Fibroblast of lung (primary cell): Measurements from ENCODE around the gene B3GAT3.
"Not testable (repeated sequence)": the region's sequence is repeated elsewhere in the genome, so short reads cannot be mapped to it uniquely, and the experiment has no call there.

Source experiments
- EZH2 ChIP-seq: IDR thresholded peaks from 2 replicates; pipeline ENCODE4 v1.5.1; 2012; ENCODE audit warnings: low read length, control low read depth, mild to moderate bottlenecking; ENCODE audit errors: missing control alignments
- TF ChIP-seq, protein P1 (sequence below), 2 donors: IDR thresholded peaks in 1 of 2; conservative IDR thresholded peaks in 1 of 2; 1 replicate in 1 of 2; 2 replicates in 1 of 2; pipeline ENCODE4 v1.5.1; 2011 to 2012; ENCODE audit warnings: low read length in 2 of 2, control low read depth in 1 of 2, inconsistent platforms in 1 of 2, low read depth in 1 of 2, mild to moderate bottlenecking in 1 of 2

DNA sequence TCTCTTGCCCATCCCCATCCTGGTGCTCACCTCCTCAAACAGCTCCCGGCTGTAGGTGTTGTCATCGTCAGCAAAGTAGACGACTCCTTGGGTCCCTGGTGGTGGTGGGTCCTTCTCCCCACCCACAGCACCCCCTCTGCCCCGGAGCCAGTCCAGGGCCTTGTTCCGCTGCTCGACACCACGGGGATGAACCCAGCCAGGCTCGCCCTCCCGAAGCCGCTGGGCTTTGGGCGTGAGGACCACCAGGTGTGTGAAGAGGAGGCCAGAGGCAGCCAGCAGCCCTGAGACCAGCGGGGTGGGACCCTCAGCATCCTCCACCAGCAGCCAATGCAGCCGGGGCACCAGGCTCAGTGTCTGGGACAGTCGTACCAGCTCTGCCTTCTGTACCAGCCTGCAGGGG, 4.8 kb downstream of the B3GAT3 start:
- TF ChIP-seq, protein P1, sequence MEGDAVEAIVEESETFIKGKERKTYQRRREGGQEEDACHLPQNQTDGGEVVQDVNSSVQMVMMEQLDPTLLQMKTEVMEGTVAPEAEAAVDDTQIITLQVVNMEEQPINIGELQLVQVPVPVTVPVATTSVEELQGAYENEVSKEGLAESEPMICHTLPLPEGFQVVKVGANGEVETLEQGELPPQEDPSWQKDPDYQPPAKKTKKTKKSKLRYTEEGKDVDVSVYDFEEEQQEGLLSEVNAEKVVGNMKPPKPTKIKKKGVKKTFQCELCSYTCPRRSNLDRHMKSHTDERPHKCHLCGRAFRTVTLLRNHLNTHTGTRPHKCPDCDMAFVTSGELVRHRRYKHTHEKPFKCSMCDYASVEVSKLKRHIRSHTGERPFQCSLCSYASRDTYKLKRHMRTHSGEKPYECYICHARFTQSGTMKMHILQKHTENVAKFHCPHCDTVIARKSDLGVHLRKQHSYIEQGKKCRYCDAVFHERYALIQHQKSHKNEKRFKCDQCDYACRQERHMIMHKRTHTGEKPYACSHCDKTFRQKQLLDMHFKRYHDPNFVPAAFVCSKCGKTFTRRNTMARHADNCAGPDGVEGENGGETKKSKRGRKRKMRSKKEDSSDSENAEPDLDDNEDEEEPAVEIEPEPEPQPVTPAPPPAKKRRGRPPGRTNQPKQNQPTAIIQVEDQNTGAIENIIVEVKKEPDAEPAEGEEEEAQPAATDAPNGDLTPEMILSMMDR (conservative IDR thresholded peaks at IDR 0.05 in 1 of 2, IDR thresholded peaks at IDR 0.05 in 1 of 2; ENCODE audit: low read depth in 1 of 2, low read length in 2 of 2): not testable (repeated sequence)
- TF ChIP-seq EZH2: not testable (repeated sequence)
